GM23248 (cell line): ENCODE data around the gene CEP295NL.

Experiments
- EZH2 ChIP-seq: fragments of 200-600 bp; sonication (generic); IDR thresholded peaks from 2 replicates; pipeline ENCODE4 v1.6.1; 2018; ENCODE audit warnings: antibody characterized with exemption, mild to moderate bottlenecking; ENCODE audit not compliant: insufficient read depth, poor library complexity, severe bottlenecking
- EZH2phosphoT487 ChIP-seq: fragments of 200-600 bp; sonication (generic); IDR thresholded peaks from 2 replicates; pipeline ENCODE4 v1.6.1; 2018; ENCODE audit warnings: antibody characterized with exemption, moderate library complexity, mild to moderate bottlenecking, low read depth; ENCODE audit not compliant: insufficient read depth

GRCh38 chr17:78878261-78878660 is 24.7 kb downstream of the CEP295NL start:
- TF ChIP-seq EZH2phosphoT487 (no peak), EZH2 (no peak)
